IMR-90 (cell line): ENCODE measurements around the gene GNA15. TPM values are rescaled to one million over a fixed set of nuclear protein-coding genes. Genes with fewer than 3 reads are reported as not detected.

Experiments
- ATAC-seq: fragments of 200-7000 bp; cut with Tn5 transposase; 2 replicates; pipeline ENCODE4 v1.9.1; 2020; ENCODE audit warnings: low read depth, mild to moderate bottlenecking, moderate library complexity
- BruUV-seq: library from RNA; stranded (reverse); fragments of 400-500 nt; replicated peaks from 2 replicates; lab custom pipeline; 2021; lab: Mats Ljungman, UMichigan
- CTCF ChIA-PET: fragments of 300-600 bp; formaldehyde crosslinking; extraction: SDS; loops from one replicate; lab custom pipeline; 2021; ENCODE audit warnings: antibody characterized with exemption; lab: Yijun Ruan, JAX
- POLR2A ChIA-PET: fragments of 300-600 bp; sonication (Branson Sonifier 250); formaldehyde crosslinking; loops from one replicate; lab custom pipeline; 2022; ENCODE audit warnings: antibody characterized with exemption; ENCODE audit not compliant: unreplicated experiment; lab: Charles Lee
- DNase-seq: peaks from one replicate; pipeline ENCODE4 v3.0.0; 2013
- H2AFZ ChIP-seq: replicated peaks from 2 replicates; pipeline ENCODE3; 2013; ENCODE audit warnings: low read length, mild to moderate bottlenecking; ENCODE audit not compliant: poor library complexity
- H2AK5ac ChIP-seq: 2 replicates; pipeline ENCODE4 v1.6.1; 2013; ENCODE audit warnings: low read depth, low read length, inconsistent platforms
- H2AK9ac ChIP-seq: replicated peaks from 2 replicates; pipeline ENCODE3; 2013; ENCODE audit warnings: mild to moderate bottlenecking, low read depth, low read length, moderate library complexity; ENCODE audit not compliant: poor library complexity
- H2BK120ac ChIP-seq: 2 replicates; pipeline ENCODE4 v1.6.1; 2013; ENCODE audit warnings: low read depth, low read length, inconsistent platforms
- H2BK15ac ChIP-seq: 3 replicates; pipeline ENCODE4 v1.6.1; 2013; ENCODE audit warnings: low read depth, low read length, inconsistent platforms
- H2BK20ac ChIP-seq: 2 replicates; pipeline ENCODE4 v1.6.1; 2013; ENCODE audit warnings: low read depth, mild to moderate bottlenecking, inconsistent platforms, low read length, moderate library complexity
- H2BK5ac ChIP-seq: 2 replicates; pipeline ENCODE4 v1.6.1; 2013; ENCODE audit warnings: mild to moderate bottlenecking, low read depth, low read length, inconsistent platforms; ENCODE audit not compliant: poor library complexity, severe bottlenecking
- H3K14ac ChIP-seq: replicated peaks from 2 replicates; pipeline ENCODE4 v1.6.1; 2013; ENCODE audit warnings: low read depth, low read length, inconsistent platforms
- H3K18ac ChIP-seq: 2 replicates; pipeline ENCODE4 v1.6.1; 2013; ENCODE audit warnings: low read depth, low read length, control low read depth
- H3K23ac ChIP-seq: 2 replicates; pipeline ENCODE4 v1.6.1; 2013; ENCODE audit warnings: low read depth, low read length, inconsistent platforms
- H3K27ac ChIP-seq: 2 replicates; pipeline ENCODE4 v1.5.1; 2013; ENCODE audit warnings: mild to moderate bottlenecking, control low read depth, low read length; ENCODE audit not compliant: insufficient read depth
- H3K27me3 ChIP-seq: 2 replicates; pipeline ENCODE4 v1.6.1; 2013; ENCODE audit warnings: low read length; ENCODE audit not compliant: control insufficient read depth, insufficient read depth
- H3K36me3 ChIP-seq: 2 replicates; pipeline ENCODE4 v1.6.1; 2013; ENCODE audit warnings: low read length, mixed read lengths; ENCODE audit not compliant: control insufficient read depth, insufficient read depth
- H3K4ac ChIP-seq: 2 replicates; pipeline ENCODE4 v1.6.1; 2013; ENCODE audit warnings: low read depth, low read length, inconsistent platforms
- H3K4me1 ChIP-seq: 2 replicates; pipeline ENCODE4 v1.6.1; 2013; ENCODE audit warnings: low read length, mixed read lengths; ENCODE audit not compliant: control insufficient read depth, insufficient read depth
- H3K4me2 ChIP-seq: 2 replicates; pipeline ENCODE4 v1.6.1; 2013; ENCODE audit warnings: low read depth, mild to moderate bottlenecking, control low read depth, low read length, moderate library complexity
- H3K4me3 ChIP-seq: 2 replicates; pipeline ENCODE4 v1.5.1; 2013; ENCODE audit warnings: low read depth, mild to moderate bottlenecking, control low read depth, low read length, moderate library complexity; ENCODE audit not compliant: insufficient read depth
- H3K56ac ChIP-seq: 2 replicates; pipeline ENCODE4 v1.6.1; 2013; ENCODE audit warnings: low read length, inconsistent platforms; ENCODE audit not compliant: insufficient read depth; ENCODE audit errors: extremely low read depth
- H3K79me1 ChIP-seq, 2 experiments: 2 replicates each; pipeline ENCODE4 v1.6.1; 2013; ENCODE audit warnings: low read length in 2 of 2, inconsistent platforms in 1 of 2, low read depth in 1 of 2
- H3K9ac ChIP-seq: 2 replicates; pipeline ENCODE4 v1.6.1; 2013; ENCODE audit warnings: low read depth, low read length, control low read depth
- H3K9me1 ChIP-seq: 2 replicates; pipeline ENCODE4 v1.6.1; 2013; ENCODE audit warnings: low read length, inconsistent platforms; ENCODE audit not compliant: insufficient read depth
- H3K9me3 ChIP-seq: 2 replicates; pipeline ENCODE4 v1.6.1; 2013; ENCODE audit warnings: low read length; ENCODE audit not compliant: control insufficient read depth, insufficient read depth
- H4K20me1 ChIP-seq: 2 replicates; pipeline ENCODE4 v1.6.1; 2013; ENCODE audit warnings: low read length, inconsistent platforms; ENCODE audit not compliant: insufficient read depth
- H4K5ac ChIP-seq: 2 replicates; pipeline ENCODE4 v1.6.1; 2013; ENCODE audit warnings: mild to moderate bottlenecking, low read depth, low read length, control low read depth
- H4K8ac ChIP-seq, 2 experiments: 2 replicates each; pipeline ENCODE4 v1.6.1; 2013; ENCODE audit warnings: low read depth in 2 of 2, low read length in 2 of 2, control low read depth in 1 of 2, inconsistent platforms in 1 of 2
- H4K91ac ChIP-seq: 2 replicates; pipeline ENCODE4 v1.6.1; 2013; ENCODE audit warnings: low read depth, low read length, inconsistent platforms; ENCODE audit not compliant: insufficient read depth
- CEBPB ChIP-seq: IDR thresholded peaks from 2 replicates; pipeline ENCODE4 v1.6.1; 2012; ENCODE audit warnings: low read depth, low read length, improper control_type of control experiment
- CHD1 ChIP-seq: IDR thresholded peaks from 2 replicates; pipeline ENCODE4 v1.6.1; 2012; ENCODE audit warnings: low read depth, low read length, improper control_type of control experiment
- ELK1 ChIP-seq: fragments of 150-350 bp; IDR thresholded peaks from 2 replicates; pipeline ENCODE4 v1.6.1; 2016; ENCODE audit warnings: low read depth, mild to moderate bottlenecking, low read length, moderate library complexity, borderline replicate concordance
- MAFK ChIP-seq: IDR thresholded peaks from 2 replicates; pipeline ENCODE4 v1.6.1; 2012; ENCODE audit warnings: low read depth, low read length, improper control_type of control experiment
- MAZ ChIP-seq: IDR thresholded peaks from 2 replicates; pipeline ENCODE4 v1.6.1; 2012; ENCODE audit warnings: low read depth, mild to moderate bottlenecking, low read length, improper control_type of control experiment, moderate library complexity, borderline replicate concordance
- SMC3 ChIP-seq: fragments of 150-350 bp; IDR thresholded peaks from 2 replicates; pipeline ENCODE4 v1.6.1; 2016; ENCODE audit warnings: low read depth, mild to moderate bottlenecking, antibody characterized with exemption, low read length, moderate library complexity
- WGBS, 2 experiments: methylation state at CpG; one replicate each; pipeline versions ENCODE4 v1.1.5 to v1.1.7; 2013; ENCODE audit warnings: missing lambda C conversion rate in 2 of 2; ENCODE audit not compliant: insufficient read length in 1 of 2; ENCODE audit errors: extremely low coverage in 2 of 2; 5-methylcytosine and 5-hydroxymethylcytosine counted together
- dilution Hi-C: fragments of 300-500 bp; cut with HindIII; formaldehyde crosslinking; loops from one replicate; pipeline ENCODE4 v1.14.3; 2018; ENCODE audit warnings: low sequenced_read_pairs; ENCODE audit not compliant: unreplicated experiment
- in situ Hi-C: fragments of 300-500 bp; cut with MboI; formaldehyde crosslinking; loops from 3 replicates; pipeline ENCODE4 v1.14.3; 2019; ENCODE audit warnings: low sequenced_read_pairs, inconsistent platforms, mixed read lengths
- intact Hi-C: fragments of 100-400 bp; cut with micrococcal nuclease; formaldehyde crosslinking; loops from 2 replicates; pipeline ENCODE4 v1.10.0; 2022
- polyA plus RNA-seq, 3 experiments: library from polyadenylated mRNA; depleted of rRNA; stranded (reverse); fragments of >200 nt; gene quantifications; 2 replicates each; pipeline ENCODE4 v1.2.3, GENCODE V29; 2012; ENCODE audit warnings: low replicate concordance in 1 of 3
- total RNA-seq: library from RNA; depleted of rRNA; stranded (reverse); fragments of >200 nt; gene quantifications from 2 replicates; pipeline ENCODE4 v1.2.3, GENCODE V29; 2012

The GNA15 gene
- total and polyA plus RNA-seq, 2 of the 4 experiments (the other 2 are of a cell fraction) = 0.18 TPM; not detected in 1

- no peak for DNase-seq
- intact Hi-C loops (no loop called here), dilution Hi-C loops (no loop called here), in situ Hi-C loops (loop anchor here (5.0 kb wide), 1 partner anchor 150 kb away; no protein-coding TSS in a partner anchor)
- TF ChIP-seq SMC3 (no peak), ELK1 (no peak), CHD1 (no peak), CEBPB (no peak), MAFK (no peak), MAZ (no peak)
- Histone ChIP-seq H2BK120ac (no peak overlapping the region), H3K18ac (no peak overlapping the region), H3K9ac (no peak overlapping the region), H2BK15ac (no peak overlapping the region), H3K14ac (no peak overlapping the region), H4K20me1 (peaks cover 97% of the 10 kb centered on the region), H3K4me2 (no peak overlapping the region), H3K4ac (no peak overlapping the region), H3K9me3 (no peaks in the 10 kb centered on the region), H4K91ac (no peak overlapping the region), H3K56ac (no peak overlapping the region), H2AK9ac (no peak overlapping the region), H3K23ac (no peak overlapping the region), H4K8ac (no peak overlapping the region), H3K79me1 (peaks cover 7 to 86% of the 10 kb centered on the region in 2 experiments), H2BK20ac (no peak overlapping the region), H3K9me1 (peaks cover 11% of the 10 kb centered on the region), H3K36me3 (no peaks in the 10 kb centered on the region), H2AK5ac (no peak overlapping the region), H4K5ac (no peak overlapping the region), H3K27me3 (no peaks in the 10 kb centered on the region), H2BK5ac (no peak overlapping the region), H3K4me1 (peaks cover 10% of the 10 kb centered on the region), H3K27ac (no peak overlapping the region), H2AFZ (no peak overlapping the region), H3K4me3 (no peak overlapping the region)
- ChIA-PET CTCF (no interaction called here), POLR2A (no interaction called here)
- 94% methylated on average over 20 of the region's 34 CpGs; no CpG with 5 or more reads in 1 of the 2 experiments for WGBS, 2 experiments
- no TSS peak for BruUV-seq
- no peak for ATAC-seq
Measured at GRCh38 chr19:3102239-3103140, 33.3 kb upstream of the GNA15 start.
